SHP77 (cell line): Measurements from ENCODE around the gene GIT1.
"Not testable (repeated sequence)": the region's sequence is repeated elsewhere in the genome, so short reads cannot be mapped to it uniquely, and the experiment has no call there.

Source experiments
- DNase-seq, 2 experiments: peaks; one replicate each; lab custom pipeline; 2025; lab: John Stamatoyannopoulos, UW

The GIT1 gene

DNA sequence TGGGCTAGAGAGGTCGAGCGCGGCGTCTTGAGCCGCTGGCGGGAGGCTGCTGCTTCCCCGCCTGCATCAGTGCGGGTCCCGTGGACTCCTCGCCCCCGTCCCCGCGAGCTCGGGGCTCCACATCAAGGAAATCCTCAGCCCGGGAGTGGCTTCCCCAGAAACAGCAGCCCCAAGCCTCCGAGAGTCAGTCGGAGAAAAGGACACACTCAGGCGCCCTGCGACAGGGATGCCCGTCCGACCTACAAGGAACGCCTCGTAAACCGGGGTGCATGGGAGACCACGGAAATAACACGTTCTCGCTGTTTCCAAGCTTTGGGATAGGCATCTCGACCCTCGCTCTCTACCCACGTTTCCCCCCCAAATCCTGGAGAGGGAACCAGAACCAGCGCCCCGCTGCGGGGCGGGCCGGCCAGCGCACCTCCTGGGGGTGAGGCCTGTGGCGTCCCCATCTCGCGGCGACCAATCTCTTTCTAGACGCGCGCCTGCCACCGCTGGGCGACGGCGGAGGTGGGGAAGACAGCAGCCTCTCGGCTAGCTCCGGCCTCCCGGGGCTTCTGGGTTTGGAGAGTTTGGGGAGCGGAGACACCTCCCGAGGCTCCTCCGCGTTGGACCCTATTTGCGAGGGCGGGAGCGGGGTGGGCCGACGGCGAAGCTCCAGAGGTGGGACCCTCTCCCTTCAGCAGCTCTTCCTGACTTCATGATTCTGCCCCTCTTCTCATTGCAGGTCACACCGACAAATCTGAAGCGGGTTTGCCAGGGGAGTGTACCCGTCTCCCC, 21.7 kb downstream of the GIT1 start:
- DNase-seq, result peak; percentile 23 to 36

DNA sequence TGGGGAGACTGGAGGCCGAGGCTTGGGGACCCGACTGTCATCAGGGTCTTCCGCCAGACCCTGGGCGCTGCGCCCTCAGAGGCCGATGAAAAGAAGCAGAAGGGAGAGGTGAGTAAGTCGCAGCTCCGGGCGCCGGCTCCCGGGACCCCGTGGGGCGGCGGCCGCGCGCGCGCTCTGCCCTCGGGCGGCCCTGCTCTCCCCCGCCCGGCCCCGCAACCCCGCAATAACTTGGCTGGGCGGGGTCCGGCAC, 22.2 kb downstream of the GIT1 start:
- no peak for DNase-seq

- DNase-seq, result peak; percentile 14 to 34
These were observed 22.8 kb downstream of the GIT1 start, which contains the start of gene ABHD15 for GRCh38 chr17:29566473-29567303. Gene ABHD15 (minus strand): TSS chr17:29567037. CDS start chr17:29566966, 71 bp downstream.

GRCh38 chr17:29565643-29566472, 23.6 kb downstream of the GIT1 start:
- peak; percentile 18 to 41 for DNase-seq

DNA sequence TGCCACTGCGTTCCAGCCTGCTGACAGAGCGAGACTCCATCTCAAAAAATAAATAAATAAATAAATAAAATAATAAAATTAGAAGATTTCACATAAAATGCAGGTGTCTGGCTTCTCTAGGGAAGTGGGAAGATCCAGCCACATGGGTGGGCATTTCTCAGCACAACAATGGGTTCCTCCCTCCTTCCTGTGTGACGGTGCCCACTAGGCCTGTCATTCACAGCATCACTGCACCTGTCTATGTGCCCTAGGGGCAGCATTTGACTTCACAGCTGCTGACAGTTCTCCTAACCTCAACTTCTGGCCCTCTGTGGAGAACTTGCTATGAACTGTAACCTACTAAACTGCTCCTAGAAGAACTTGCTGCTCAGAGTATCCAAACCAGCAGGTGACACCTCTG, 25.6 kb downstream of the GIT1 start:
- no peak for DNase-seq

GRCh38 chr17:29562615-29563014, 26.8 kb downstream of the GIT1 start:
- no peak for DNase-seq

- DNase-seq, result no peak
These were observed 27.6 kb downstream of the GIT1 start for GRCh38 chr17:29561554-29562517.

- DNase-seq, result no peak
These were observed 29.1 kb downstream of the GIT1 start for GRCh38 chr17:29560316-29560715.

DNA sequence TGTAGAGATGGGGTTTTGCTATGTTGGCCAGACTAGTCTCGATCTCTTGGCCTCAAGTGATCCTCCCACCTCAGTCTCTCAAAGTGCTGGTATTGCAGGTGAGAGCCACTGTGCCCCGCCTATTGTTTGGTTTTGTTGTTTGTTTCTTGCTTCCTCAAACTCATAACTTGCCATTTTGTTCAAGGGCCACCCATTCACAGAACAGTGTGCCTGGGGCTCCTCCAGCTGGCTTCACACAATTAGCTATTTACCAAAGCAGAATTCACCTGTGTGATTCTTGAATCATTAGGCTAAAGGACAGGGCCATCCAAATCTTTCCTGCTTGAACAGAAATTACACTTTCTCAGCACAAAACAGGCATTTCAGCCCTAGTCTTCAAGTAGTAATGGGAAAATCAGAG, 29.8 kb downstream of the GIT1 start:
- no peak for DNase-seq

GRCh38 chr17:29558139-29558538, 31.3 kb downstream of the GIT1 start:
- not testable (repeated sequence) for DNase-seq

GRCh38 chr17:29557739-29558116, 31.7 kb downstream of the GIT1 start:
- no peak for DNase-seq

DNA sequence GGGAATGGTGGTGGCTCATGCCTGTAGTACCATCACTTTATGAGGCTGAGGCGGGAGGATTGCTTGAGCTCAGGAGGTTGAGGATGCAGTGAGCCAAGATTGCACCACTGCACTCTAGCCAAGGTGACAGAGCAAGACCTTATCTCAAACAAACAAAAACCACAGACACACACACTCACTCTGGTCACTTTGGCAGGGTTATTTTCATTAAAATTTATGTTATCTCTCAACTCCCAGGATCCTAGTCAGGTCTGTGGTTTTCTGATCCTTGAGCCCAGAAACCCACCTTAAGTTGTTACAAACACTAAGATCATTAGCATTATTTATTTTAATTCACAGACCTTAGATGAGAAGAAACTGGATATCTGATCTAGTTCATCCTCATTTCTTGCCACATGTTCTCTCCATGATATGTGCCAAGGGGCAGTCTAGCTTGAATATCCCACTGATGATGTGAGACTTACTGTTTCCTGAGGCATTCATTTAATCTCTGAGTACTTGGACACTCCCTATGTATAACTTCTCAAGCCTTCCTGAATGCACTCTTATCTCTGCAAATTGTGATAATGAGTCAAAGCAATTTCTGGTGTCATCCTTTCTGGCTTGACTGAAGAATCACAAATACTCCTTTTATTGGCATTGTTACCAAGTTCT, 32.2 kb downstream of the GIT1 start:
- no peak for DNase-seq

DNA sequence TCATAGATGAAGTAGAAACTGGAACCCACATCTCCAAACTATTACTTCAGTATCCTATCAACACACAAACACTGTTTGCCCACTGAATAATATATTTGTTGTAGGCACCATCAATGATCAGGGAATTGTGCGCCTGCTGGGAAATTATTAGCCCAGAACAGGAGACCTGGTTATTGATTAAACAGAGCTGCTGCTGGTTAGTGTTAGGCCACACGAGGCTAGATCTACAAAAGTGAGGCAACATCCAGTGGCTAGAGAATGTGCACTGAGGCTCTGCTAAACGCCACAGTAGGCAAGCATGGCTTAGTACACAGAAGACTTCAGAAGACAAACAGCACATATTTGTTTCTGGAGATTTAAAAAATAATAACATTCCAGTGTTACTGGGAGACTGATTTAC, 33.6 kb downstream of the GIT1 start:
- DNase-seq, result no peak

DNA sequence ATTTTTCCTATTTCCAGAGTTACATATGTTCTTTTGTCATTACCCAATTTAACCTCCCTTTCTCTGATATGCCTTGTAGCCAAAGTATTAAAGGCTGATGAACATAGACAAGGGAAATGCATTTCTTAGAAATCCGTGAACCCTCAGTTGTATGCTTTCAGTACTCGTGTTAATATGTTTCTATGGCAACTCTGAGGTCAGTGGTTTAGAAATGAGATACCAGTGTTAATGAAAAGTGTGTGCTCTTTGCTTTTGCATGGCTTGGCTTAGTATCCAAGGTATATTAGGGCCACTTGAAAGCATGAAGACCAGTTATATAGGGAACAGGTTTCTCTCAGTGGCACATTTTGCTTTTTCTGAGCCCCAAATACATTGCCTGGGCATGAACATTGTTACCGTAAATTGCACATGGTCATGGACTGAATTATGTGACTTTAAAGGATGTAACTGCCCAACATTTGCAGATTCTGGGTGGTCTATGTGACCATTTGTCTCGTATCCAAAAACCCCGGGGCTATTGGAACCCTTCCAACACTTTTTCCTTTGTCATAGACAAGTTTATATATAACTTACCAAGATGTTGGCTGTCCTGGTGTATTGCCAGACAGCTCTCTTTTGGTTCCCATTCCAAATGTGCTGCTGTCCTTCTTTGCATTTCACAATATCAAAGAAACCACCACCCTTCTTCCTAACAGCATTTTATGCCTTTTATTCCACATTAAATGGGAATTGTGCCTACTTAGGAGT, 40.1 kb downstream of the GIT1 start:
- no peak for DNase-seq

DNA sequence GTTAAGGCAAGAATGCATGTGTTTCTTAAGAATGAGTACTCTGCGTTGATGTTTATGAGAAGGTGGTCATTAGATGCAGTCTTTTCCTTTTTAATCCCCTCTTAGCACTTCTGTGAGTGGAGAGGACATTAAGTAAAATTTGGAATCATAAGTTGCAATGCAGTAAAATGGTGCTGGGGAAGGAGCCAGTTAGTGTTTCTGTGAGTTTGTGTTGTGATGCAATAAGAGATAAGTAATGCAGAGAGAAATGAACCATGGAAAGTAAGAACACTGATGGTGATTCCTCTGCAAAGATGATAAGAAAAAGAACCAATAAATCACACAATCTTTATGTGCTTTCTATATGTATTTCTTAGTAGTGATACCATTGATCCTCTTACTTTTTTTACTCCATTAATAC, 42.6 kb downstream of the GIT1 start:
- no peak for DNase-seq

DNA sequence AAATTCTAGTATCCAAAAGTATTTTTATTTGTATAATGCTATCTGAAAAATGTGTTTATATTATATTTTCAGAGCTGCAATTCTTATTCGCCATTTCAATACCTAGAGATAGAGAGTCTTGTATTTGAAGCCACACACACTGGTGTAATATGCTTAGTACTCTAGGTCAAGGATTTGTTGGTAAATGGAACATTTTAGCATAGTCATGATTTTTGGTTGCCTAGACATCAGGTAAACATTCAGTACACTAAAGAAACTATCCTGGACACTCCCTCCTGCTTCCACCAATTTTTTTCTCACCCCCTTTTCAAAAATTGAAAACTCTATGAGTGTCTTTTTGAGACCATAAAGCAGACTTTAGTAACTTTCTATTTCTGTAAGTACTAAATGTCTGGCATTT, 43.4 kb downstream of the GIT1 start:
- DNase-seq, result no peak

- no peak for DNase-seq
These were observed 45.4 kb downstream of the GIT1 start for GRCh38 chr17:29544066-29544465.

DNA sequence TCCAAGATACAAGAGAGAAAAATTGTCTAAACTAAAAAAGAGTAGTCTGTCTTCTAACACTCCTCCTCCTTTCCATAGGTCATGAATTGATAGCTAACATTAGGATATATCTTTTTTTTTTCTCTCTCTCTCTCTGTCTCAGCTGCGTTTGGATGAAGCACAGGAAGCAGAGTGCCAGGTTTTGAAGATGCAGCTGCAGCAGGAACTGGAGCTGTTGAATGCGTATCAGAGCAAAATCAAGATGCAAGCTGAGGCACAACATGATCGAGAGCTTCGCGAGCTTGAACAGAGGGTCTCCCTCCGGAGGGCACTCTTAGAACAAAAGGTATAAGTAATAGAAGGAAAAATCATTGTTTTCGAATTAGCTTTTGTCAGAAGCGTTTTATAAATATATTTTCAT, 55.5 kb downstream of the GIT1 start:
- no peak for DNase-seq

GRCh38 chr17:29526322-29526721, 63.1 kb downstream of the GIT1 start:
- DNase-seq, result no peak

DNA sequence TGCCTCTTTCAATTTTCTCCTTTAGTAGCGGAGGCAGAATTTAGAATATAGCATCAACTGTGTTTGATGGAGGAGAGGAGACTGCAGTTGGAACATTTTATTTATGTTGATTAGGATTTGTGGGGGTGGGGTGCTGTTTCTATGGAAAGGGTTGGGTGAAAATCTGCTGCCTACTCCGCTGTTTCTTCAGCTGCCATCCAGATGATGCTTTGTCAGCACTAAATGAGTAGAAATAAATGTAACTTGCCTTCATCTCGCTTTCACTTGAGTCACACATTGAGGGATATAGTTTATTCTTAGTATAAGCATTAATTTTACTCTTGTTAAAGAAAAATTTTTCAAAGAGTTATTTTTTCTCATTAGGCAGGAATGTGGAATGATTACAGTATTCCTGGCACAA, 64.8 kb downstream of the GIT1 start:
- no peak for DNase-seq
